ENCODE data around the gene STAT5B.
A peak's percentile ranks its signal among the peaks of the same experiment; 100 is the strongest.

The STAT5B gene

DNA sequence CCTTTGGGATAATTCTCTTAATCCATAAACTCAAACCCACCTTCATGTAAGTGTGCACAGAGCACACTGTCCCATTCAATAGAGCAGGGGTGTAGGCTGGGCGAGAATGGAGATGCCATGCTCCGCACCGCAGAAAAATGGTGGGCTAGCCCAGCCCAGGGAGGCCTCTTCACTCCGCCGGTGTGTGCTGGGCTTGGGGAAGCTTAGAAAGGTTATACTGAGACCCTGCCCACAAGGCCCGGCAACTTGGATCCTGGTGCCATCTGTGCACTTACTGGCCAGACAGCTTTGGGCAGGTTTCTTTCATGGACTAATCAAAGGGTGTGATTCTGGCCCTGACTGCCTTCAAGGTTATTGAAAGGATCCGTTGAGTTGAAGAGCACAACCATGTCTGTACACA lies 8.4 kb upstream of the STAT5B start:
- DNase-seq: no peak

GRCh38 chr17:42284024-42284369 lies 7.8 kb upstream of the STAT5B start:
- DNase-seq: no peak

GRCh38 chr17:42283241-42284023 lies 7.2 kb upstream of the STAT5B start:
- DNase-seq: no peak

- no peak for DNase-seq
Observed at GRCh38 chr17:42282478-42283080, 6.4 kb upstream of the STAT5B start.

DNA sequence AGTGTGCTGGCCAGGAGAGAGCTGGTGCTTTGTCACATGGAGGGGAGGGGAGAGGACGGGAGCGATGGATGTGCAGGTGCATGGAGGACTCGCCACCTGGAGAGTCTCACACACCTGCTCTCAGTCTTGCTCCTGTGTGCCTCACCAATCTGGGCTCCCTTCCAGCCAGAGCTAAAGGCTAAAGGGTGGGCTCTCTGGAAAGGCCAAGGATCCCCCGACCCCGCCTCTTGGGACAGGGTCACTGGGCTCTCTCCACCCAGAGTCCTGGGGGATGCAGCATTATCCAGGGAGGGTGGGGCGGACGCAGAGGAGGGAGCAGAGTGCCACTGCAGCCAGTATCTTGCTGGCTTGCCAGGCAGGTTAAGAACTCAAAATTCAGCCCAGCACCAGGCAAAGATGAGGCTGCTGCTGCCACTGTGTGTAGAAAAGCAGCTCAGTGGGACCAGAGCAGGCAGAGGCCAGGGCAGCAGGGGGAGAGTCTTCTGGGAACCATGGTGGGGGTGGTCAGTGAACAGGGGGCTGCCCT lies 5.4 kb upstream of the STAT5B start:
- no peak for DNase-seq

DNA sequence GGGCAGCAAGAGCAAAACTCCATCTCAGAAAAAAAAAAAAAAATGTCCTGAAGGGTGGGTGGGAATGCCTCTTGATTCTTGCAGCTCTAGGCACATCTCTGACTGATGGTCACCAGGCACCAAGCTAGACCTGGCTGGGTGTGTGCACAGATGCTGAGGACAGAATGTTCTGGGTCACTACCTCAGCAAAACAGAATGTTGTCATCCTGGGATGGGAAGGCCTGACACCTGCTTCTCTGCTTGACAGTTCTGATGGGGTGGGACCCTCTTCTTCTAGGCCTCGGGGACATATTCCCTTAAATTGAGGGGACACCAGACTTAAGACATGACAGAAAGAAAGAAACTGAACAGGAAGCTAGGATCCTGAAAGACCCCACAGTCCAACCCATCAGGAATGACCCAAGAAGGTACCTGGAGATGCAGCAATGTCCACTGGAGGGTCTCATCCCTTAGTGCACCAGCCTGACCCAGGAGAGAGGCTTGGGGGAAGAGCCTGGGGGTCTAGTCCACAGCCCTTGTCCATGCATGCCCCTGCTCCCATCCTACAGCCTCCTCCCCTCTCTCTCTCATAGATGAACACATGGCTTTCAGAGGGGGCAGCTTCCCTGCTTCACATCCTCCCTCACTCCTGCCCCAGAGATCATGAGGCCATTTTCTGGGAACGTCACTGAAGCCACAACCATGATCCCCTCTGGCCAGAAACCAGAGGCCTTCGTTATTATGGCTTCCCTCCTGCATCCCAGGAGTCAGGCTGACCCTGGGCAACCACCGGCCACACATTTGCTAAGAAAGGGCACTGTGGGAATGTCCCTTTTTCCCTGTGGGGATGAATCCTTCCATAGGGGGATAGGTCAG lies 3.8 kb upstream of the STAT5B start:
- DNase-seq: no peak

DNA sequence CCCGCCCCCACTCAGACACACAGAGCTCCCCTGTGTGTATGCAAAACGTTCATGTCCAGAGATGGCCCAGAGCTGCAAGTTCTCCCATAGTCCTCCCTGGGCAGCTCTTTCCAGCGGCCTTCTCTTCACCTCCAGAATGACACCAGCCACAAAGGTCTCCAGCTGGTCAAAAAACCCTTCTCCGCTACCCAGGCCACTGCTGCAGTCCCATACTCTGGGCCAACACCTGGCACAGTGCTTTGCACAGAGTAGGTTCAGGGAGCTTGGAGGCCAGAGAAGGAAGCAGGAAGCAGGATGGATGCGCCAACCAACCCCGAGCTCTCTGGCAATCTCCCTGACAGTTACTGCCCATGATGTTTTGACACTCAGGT lies 1.1 kb upstream of the STAT5B start:
- no peak for DNase-seq

GRCh38 chr17:42276609-42277341 lies 584 bp upstream of the STAT5B start:
- DNase-seq: peak; percentile 46

GRCh38 chr17:42275527-42276358 lies 448 bp downstream of the STAT5B start:
- DNase-seq: peak; percentile 45

DNA sequence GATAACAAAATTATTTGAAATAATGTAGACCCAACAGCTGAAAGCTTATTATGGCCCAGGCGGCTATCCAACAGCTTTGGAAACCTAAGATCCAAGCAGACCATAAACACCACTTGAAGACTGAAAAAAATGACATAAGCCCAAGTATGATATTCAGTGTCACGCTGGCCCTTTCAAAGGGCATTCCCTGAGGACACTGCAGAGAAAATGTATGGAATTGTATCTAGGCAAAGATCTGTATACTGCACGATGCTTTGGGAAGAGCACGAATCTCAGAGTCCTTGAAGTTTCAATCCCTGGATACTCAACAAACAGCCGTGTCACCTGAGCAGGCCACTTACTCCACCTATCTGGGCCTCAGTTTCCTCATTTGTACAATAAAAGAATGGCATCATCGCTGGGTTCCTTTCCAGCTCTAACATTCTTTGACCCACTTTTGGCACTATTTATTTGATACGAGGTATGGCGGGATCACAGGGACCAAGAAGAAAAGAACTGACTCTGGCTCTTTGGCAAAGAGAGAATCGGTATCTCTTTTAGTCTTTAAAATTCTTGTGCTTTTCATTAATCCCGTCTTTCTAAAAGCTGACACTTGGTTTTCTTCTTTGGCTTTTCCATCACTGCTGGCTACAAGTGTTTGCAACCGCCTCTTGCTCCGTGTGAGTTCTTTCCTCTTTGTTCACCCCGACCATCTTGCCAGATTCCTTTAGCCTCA lies 1.2 kb downstream of the STAT5B start:
- DNase-seq: no peak

DNA sequence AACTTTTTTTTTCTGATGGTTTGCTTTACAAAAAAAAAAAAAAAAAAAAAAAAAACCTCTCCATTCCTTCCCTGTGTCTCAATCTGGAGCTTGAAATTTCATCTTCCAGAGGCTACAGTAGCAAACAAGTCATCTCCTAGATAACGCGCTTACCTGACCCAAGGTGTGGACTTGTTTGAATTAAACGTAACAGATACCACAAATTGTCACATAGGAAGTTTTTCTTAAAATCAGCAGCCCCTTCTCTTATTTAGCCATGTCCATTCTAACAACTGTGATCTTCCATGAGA lies 2.0 kb downstream of the STAT5B start:
- no peak for DNase-seq

DNA sequence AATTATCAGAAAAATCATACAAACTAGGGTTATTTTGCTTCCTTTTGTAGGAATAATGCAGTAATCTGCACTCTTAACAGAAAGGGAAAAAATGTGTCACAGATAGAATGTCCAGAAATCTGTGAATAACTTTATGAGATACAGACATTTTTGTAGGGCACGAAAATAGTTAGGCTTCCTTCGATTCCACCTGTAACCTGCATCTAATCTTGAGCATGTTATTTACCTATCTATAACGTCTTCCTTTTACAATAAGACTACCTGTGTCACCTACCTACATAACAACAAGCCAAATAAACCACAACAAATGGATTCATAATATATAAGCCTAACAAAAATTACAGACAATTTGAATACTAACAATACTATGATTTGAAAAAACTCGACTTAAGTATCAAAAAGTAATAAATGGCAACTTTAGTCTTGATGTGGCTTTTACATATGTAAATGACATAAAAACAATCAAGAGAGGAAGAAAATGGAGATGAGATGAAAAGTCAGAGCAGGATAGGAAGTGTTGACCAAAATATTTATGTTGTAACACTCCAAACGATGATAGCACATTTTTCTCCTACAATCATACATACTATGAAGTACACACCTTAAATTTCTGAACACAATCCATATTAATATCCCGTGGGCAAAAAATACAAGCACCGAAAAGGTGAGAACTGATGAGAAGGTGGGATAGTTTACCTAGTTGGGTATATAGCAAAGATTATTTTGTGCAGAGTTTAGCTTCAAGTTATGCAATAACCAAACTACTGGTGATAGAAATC lies 2.5 kb downstream of the STAT5B start:
- DNase-seq: no peak

DNA sequence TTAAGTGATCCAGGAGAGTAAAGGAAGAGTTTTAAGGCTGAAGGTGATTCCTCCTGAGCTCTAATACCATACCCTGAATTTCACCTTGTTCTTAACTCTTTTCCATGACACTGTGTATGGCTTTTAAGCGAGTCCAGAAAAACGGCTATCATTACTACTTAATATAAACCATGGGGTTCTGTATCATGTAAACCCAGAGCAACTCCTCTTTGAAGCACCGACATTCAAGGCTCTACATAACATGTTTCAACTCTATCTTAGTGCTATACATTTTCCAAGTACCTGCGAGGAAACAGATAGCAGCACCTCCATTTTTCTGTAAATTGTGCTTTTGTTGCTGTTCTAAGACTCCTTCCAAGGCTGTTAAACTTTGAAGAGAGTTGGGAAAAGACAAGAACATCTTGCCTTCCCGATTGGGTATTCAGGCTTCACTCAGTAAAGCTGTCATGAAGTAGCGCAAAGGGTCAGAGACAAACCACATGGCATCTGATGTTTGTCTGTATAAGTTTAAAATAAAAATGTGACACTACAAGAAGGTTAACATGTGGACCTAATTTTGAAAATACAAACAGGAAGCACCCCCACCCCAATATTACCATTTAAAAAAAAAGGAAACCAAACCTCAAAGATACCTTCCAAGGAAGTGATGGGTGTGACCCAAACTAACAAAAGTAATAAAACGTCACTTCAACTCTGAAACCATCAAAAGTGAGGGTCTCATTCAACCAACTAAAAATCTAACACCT lies 3.9 kb downstream of the STAT5B start:
- DNase-seq: no peak

GRCh38 chr17:42271779-42272035 lies 4.5 kb downstream of the STAT5B start:
- DNase-seq: no peak

DNA sequence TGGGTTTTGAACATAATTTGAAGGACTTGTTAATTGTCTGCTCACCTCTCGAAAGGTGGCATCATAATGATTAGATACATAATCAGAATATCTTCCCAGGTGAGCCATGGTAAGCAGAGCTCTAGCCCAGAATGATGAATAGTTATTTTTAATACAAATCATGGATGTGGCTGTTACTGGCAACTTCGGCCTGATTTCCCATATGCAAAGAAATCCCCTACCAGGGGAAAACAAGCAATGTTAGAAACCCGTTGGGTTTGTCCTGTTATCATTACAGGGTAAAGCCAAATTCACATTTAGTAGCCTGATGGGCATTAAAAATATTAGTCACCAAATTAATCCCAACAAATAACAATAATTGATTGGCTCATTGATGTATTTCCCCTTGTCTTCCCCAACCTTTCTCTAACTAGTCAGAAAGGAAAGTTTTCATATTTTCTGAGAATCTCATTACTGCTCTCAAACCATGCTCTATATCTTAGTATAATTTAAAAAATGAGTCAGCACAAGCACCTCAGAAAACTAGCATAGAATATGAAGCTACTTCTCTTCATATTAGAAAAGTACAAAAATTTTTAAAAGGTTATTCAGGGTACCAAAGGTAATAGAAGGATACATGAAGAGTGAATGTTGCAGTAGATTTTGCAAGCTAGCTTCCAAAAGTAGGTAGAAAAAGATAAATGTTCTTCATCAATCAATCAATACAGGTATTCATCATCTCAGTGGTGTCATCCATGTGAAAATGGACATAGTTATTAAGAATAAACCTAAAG lies 5.0 kb downstream of the STAT5B start:
- no peak for DNase-seq

DNA sequence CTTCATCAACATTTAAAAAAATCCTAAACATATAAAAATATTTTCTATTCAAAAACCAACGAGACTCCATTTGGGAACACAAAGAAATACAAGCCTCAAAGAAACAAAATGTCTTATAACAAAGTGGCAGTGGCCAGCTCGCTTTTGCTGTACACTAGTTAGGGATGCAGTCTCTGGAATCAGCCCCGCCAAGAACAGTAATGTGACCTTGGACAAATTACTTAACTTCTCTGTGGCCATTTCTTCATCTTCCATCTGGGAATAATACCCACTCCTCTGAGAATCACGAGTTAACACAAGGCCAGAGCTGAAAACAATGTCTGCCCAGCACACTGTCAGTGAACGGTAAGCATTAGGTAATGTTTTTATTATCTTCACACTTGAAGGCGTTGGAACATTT lies 5.6 kb downstream of the STAT5B start:
- no peak for DNase-seq

GRCh38 chr17:42270170-42270535 lies 6.0 kb downstream of the STAT5B start:
- no peak for DNase-seq

- no peak for DNase-seq
Observed at GRCh38 chr17:42268236-42268635, 8.0 kb downstream of the STAT5B start.

DNA sequence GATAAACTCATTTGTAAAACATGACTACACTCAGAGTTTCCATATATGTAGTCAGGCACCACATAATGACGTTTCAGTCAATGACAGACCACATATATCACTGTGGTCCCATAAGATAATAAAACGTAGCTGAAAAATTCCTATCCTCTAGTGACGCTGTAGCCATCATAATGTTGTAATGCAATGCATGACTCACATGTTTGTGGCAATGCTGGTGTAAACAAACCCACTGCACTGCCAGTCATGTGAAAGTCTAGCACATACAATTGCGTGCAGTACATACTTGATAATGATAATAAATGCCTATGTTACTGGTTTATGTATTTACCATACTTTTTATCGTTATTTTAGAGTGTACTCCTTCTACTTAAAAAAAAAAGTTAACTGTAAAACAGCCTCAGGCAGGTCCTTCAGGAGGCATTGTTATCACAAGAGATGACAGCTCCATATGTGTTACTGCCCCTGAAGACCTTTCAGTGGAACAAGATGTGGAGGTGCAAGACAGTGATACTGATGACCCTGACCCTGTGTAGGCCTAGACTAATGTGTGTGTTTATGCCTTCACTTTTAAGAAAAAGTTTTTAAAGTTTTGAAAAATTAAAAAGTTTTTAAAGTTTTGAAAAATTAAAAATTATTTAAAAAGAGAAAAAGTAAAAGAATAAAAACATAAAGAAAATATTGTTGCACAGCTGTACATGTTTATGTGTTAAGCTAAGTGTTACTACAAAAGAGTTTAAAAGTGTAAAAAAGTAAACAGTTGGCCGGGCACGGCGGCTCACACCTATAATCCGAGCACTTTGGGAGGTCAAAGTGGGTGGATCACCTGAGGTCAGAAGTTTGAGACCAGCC lies 9.0 kb downstream of the STAT5B start:
- peak; percentile 43 for DNase-seq
